BE2C (cell line): ENCODE measurements around the gene PDE6H. TPM values are rescaled to one million over a fixed set of nuclear protein-coding genes. Genes with fewer than 3 reads are reported as not detected.

ENCODE experiments used
- DNase-seq: peaks from one replicate; pipeline ENCODE4 v3.0.0-alpha.2; 2020
- H3K27me3 ChIP-seq: fragments of 250-450 bp; sonication (Bioruptor Pico); 2 replicates; pipeline ENCODE4 v1.5.1; 2020; ENCODE audit warnings: mild to moderate bottlenecking
- H3K36me3 ChIP-seq: fragments of 250-450 bp; sonication (Bioruptor Pico); 2 replicates; pipeline ENCODE4 v1.5.1; 2020; ENCODE audit warnings: mild to moderate bottlenecking
- H3K4me1 ChIP-seq: fragments of 250-450 bp; sonication (Bioruptor Pico); 2 replicates; pipeline ENCODE4 v1.5.1; 2020
- H3K4me3 ChIP-seq: 2 replicates; pipeline ENCODE4 v1.5.1; 2011; ENCODE audit warnings: low read depth, low read length
- H3K9me3 ChIP-seq: fragments of 250-450 bp; sonication (Bioruptor Pico); 2 replicates; pipeline ENCODE4 v1.5.1; 2020
- polyA plus RNA-seq: library from polyadenylated mRNA; unstranded; fragments of >200 nt; gene quantifications from one replicate; pipeline ENCODE4 v1.2.1, GENCODE V29; 2012; ENCODE audit warnings: low read depth, missing spikeins; ENCODE audit not compliant: insufficient read length, insufficient read depth
- TF ChIP-seq, protein P1 (sequence below): IDR thresholded peaks from 2 replicates; pipeline ENCODE4 v1.5.1; 2012; ENCODE audit warnings: mild to moderate bottlenecking, low read depth, low read length

The PDE6H gene
- polyA plus RNA-seq, result not detected

DNA sequence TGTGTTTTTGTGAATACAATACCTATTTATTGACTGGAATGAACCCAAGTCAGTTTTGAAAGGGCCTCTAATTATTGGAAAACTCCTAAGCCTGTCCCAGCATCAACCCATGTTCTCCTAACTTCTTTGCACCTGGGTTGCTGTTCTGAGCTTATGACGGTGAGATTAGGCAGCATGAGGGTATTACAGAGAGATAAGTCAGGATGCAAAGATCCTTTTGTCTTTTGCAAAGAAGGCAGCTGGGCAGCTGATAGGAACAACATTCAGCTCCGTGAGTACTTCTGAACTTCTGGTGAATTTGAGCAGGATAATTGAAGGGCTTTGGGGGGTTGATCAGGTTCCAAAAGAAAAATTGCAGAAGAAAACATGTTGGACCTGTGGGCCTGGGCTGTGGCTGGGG is at the start of gene PDE6H:
Gene PDE6H (plus strand): TSS at position 227 of the 400 bp plus-strand sequence. CDS start 4,971 bp downstream, outside the sequence.
- TF ChIP-seq, protein P1, sequence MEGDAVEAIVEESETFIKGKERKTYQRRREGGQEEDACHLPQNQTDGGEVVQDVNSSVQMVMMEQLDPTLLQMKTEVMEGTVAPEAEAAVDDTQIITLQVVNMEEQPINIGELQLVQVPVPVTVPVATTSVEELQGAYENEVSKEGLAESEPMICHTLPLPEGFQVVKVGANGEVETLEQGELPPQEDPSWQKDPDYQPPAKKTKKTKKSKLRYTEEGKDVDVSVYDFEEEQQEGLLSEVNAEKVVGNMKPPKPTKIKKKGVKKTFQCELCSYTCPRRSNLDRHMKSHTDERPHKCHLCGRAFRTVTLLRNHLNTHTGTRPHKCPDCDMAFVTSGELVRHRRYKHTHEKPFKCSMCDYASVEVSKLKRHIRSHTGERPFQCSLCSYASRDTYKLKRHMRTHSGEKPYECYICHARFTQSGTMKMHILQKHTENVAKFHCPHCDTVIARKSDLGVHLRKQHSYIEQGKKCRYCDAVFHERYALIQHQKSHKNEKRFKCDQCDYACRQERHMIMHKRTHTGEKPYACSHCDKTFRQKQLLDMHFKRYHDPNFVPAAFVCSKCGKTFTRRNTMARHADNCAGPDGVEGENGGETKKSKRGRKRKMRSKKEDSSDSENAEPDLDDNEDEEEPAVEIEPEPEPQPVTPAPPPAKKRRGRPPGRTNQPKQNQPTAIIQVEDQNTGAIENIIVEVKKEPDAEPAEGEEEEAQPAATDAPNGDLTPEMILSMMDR, result no peak

DNA sequence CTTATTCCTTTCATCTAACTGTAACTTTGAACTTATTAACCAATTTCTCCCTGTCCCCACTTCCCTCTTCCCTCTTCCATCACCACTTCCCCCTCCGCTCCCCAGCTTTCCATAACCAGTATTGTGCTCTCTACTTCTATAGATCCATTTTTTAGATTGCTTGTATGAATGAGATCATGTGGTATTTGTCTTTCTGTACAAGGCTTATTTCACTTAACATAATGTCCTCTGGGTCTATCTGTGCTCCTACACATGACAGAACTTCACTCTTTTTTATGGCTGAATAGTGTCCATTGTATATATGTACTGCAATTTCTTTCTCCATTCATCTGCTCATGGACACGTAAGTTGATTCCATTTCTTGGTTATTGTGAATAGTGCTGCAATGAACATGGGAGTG is 48.9 kb upstream of the PDE6H start:
- DNase-seq, result no peak

More for the DNA sequence above, at the start of gene PDE6H:
- H3K9me3 ChIP-seq, result no peaks in the 10 kb centered on the region
- no peaks in the 10 kb centered on the region for H3K36me3 ChIP-seq
- H3K4me1 ChIP-seq, result no peaks in the 10 kb centered on the region
- H3K27me3 ChIP-seq, result no peaks in the 10 kb centered on the region
- DNase-seq, result no peak
- H3K4me3 ChIP-seq, result no peak within 1 kb of the TSS

DNA sequence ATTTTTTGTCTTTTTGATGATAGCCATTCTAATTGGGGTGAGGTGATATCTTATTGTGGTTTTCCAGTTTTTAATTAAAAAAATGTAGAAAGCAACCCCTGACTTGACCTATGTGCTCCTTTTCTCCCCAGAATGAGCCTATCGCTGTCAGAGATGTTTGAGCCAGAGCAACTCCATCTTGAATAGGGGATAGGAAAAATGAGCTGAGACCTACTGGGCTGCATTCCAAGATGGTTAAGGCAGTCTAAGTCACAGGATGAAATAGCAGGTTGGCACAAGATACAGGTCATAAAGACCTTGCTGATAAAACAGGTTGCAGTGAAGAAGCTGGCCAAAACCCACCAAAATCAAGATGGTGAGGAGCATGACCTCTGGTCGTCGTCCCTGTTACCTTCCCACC is 48.3 kb upstream of the PDE6H start:
- TF ChIP-seq, protein P1, result no peak
- no peak for DNase-seq

More for the DNA sequence above, 48.9 kb upstream of the PDE6H start:
- Histone ChIP-seq H3K4me1 (peaks cover 10% of the 10 kb centered on the region), H3K27me3 (no peaks in the 10 kb centered on the region), H3K9me3 (no peaks in the 10 kb centered on the region), H3K4me3 (no peak overlapping the region), H3K36me3 (no peaks in the 10 kb centered on the region)
- TF ChIP-seq, protein P1, result no peak

DNA sequence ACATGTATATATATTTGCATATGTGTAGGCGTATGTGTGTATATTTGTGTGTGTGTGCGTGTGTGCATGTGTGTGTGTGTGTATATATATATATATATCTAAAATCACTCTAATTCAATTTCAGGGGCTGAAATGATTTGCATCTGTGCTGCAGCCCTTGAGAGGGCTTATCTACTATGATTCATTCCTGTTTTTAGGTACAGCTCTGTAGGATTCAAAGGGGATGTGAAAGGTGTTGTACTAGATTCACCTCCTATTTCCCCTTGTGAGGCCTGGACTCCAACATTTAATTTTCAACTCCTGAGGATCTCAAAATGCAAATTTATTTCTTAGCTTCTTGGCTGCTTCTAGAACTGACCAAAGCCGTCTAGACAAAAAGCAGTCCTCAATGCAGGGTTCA is 45.6 kb upstream of the PDE6H start:
- Histone ChIP-seq H3K36me3 (no peaks in the 10 kb centered on the region), H3K9me3 (no peaks in the 10 kb centered on the region), H3K4me3 (no peak overlapping the region), H3K4me1 (peaks cover 13% of the 10 kb centered on the region), H3K27me3 (no peaks in the 10 kb centered on the region)
- DNase-seq, result no peak
- TF ChIP-seq, protein P1, result no peak

More for the DNA sequence above, 48.3 kb upstream of the PDE6H start:
- Histone ChIP-seq H3K4me3 (no peak overlapping the region), H3K9me3 (no peaks in the 10 kb centered on the region), H3K4me1 (peaks cover 13% of the 10 kb centered on the region), H3K36me3 (no peaks in the 10 kb centered on the region), H3K27me3 (no peaks in the 10 kb centered on the region)

DNA sequence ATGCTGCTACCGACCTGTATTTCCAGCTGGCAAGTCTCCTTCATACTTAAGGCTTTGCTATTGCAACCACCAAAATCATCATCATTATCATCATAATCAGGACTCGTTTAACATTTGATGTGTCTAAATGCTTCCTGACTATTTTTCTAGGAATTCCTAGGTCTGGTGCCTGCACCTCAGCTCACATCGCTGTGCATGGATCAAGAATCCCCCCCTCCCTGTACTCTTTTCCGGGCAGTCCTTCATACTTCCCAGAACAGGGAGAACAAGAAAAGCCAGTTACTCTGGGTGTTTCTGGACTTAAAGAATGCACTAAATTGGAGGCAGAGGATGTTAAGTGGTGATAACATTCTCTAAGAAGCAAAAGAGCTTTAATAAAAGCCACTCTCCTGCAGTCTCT is 43.9 kb upstream of the PDE6H start:
- H3K4me3 ChIP-seq, result no peak overlapping the region
- no peaks in the 10 kb centered on the region for H3K27me3 ChIP-seq
- peaks cover 13% of the 10 kb centered on the region for H3K4me1 ChIP-seq
- TF ChIP-seq, protein P1, result no peak
- no peak for DNase-seq
- no peaks in the 10 kb centered on the region for H3K9me3 ChIP-seq
- H3K36me3 ChIP-seq, result no peaks in the 10 kb centered on the region

DNA sequence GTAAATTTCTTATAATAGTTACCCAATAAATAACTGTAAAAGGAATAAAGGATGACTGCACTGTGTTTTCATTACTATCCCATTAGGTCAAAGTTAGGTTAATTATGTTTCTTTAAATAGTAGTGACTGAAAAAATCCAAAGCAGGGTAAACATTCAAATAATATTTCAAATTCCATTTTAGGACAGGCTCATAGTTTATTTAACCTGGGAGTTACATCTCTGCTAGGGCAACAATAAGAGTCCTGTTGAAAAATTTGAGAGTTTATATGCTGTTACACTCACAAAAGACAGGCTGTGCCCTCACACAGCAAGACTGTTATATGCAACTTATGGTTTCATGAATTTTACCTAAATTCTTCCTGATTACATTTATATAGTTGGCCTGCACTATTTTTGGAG is 42.5 kb upstream of the PDE6H start:
- TF ChIP-seq, protein P1, result no peak
- no peak overlapping the region for H3K4me3 ChIP-seq
- H3K36me3 ChIP-seq, result no peaks in the 10 kb centered on the region
- H3K9me3 ChIP-seq, result no peaks in the 10 kb centered on the region
- H3K27me3 ChIP-seq, result no peaks in the 10 kb centered on the region
- H3K4me1 ChIP-seq, result peaks cover 13% of the 10 kb centered on the region
- no peak for DNase-seq
